Measurements from ENCODE around the gene RASSF4.

The RASSF4 gene

DNA sequence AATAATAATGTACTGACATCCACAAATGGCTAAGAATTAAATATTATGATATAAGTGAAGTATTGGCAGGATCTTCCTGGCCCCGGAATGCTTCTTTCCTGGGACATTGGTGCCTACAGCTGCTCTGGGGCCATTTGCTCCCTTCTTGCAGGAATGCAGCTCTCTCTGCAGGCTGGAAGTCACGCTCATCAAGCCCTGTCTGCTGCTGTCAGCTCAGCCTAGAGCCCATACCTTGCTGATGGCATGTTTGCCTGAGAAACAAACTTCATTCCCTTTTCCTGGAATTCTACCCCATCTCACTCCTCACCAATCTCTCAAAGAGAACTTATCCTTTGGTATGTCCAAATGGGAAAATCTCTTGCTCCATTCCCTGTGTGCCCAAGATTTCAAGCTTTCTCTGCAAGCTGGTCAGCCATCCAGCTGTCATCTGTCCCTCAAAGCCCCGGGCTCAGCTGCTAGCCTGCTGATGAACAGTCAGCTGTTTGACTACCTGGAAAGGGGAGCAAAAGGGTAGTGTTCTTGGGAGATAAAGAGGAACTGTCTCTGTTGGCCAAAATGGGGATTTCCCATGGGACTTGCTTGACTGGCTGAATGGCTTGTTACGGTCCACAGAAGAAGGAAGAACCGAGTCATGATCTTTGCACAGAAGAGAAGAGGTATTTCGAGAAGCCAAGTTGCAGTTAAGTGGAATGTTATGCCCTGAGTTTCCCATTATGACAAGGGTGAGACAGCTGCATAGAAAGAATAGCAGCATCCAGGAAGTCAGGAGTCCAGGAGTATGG is 12.0 kb upstream of the RASSF4 start:
- DNase-seq (ENCODE audit: low read depth in 1 of 2, low spot score in 1 of 2), result no peak

DNA sequence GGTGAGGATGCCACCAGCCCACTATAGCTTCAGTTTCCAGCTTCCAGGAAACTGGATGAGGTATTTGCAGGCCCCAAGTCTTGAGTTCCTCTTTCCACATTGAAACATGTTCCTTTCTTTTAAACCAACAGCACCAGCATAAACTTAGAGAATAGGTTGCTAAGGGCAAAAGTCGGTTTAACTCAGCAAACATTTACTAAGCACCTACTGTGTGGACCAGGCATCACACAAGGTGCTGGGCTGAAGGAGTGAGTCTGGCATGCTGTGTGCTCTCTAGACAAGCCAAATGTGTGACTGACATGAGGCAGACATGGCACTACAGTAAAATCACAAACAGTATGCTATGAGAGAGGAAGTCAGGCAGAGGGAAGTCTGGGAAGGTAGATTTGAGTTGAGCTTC is 11.0 kb upstream of the RASSF4 start:
- DNase-seq (ENCODE audit: low read depth in 1 of 2, low spot score in 1 of 2), result no peak

DNA sequence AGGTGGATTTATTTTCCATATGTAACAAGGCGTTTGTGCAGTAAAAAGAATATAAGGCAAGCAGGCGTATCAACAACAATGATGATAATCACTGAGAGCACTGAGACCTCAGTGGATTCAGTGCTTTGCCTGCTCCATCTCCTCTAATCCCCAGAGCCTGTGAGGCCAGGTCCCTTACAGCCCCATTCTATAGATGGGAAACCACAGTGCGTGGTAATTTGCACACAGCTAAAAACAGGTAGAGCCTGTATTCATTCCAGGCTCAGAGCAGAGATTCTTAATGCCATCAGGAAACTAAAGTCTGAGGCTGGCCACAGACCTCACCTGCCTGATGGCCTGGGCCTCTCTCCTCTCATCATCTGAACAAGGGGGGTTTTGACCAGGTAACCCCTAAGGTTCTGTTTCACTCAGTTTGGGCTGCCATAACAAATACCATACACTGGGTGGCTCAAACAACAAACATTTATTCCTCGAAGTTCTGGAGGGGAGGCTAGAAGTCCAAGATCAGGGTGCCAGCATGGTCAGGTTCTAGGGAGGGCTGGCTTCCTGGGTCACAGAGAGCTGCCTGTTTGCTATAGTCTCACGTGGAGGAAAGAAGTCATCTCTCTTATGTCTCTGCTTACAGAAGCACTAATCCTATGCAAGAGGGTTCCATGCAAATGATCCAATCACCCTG is 10.3 kb upstream of the RASSF4 start:
- no peak for DNase-seq (ENCODE audit: low read depth in 1 of 2, low spot score in 1 of 2)

DNA sequence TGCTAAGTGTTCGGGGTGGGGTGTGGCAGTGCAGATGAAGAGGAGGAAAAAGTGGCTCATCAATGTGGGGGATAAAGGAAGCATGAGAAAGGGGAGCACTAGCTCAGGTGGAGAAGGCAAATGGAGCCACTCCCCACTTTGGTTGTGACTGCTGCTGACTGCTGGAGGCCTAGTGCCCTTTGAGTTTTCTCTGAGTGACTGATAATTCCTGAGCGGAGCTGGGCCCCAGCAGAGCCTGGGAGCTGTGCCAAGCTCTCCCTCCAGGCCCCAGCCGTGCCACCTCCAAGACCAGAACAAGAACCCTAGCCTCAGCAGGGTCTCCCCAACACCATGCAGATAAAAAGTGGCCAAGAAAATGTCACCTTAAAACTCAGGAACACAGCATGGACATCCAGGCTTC is 9.7 kb upstream of the RASSF4 start:
- no peak for DNase-seq (ENCODE audit: low read depth in 1 of 2, low spot score in 1 of 2)

DNA sequence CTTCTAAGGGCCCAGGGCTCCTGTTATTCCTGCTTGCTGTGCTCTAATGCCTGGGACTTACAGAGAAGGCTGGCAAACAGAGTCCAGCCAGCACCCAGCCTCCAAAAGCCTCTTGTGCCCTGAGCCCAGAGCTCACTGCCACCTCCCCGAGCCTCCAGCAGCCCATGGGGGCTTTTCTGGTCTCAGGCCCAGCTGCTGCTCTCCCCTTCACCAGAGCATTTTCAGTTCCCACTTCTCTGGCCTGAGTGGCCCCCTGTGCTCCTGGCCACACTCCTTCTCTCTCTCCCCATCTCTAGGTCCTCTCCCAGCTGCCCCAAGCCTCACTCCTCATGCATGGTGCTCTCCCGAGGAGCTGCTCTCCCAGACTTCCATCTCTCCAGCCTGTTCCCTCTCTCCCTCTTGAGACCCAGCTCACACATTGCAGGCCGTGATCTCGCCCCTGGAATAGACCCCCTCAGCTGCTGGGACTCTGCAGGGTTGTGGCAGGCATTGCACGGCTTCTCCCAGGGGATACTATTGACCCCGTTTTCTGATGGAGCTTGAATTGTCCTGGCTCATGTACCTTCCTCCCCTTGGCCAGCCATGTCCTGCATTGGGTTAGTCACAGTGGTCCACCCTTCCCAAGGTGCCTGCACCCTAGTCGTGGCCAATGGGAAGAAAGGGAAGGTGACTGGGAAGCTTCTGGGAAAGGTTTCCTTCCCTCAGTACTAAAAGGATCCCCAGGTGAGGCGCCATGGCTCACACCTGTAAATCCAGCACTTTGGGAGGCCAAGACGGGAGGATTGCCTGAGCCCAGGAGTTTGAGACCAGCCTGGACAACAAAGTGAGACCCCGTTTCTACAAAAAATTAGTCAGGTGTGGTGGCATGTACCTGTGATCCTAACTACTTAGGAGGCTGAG is 9.0 kb upstream of the RASSF4 start:
- DNase-seq (ENCODE audit: low read depth in 1 of 2, low spot score in 1 of 2), result no peak

DNA sequence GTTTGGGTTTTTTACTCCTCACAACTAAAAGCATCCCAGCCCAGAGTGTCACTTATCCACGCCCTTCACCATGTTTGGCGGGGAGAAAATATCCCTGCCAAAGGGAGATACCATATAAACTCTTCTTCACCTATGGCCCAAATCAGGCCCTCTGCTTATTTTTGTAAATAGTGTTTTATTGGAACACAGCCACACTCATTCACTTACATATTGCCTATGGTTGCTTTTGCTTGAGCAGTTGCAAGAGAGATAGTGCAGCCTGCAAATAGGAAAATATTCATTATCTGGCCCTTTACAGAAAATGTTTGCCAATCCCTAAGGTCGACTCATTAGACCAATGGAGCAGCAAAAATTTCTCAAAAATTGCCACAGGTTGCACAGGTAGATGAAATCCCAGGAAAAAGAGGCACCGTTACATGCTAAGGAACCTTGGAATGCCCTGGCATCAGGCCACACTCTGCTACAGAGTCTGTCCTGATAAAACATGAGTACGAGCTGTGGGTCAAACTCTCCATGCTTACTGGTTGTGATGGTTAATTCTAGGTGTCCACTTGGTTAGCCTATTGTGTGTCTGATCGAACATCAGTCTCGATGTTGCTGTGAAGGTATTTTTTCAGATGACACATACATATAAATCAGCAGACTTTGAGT is 7.9 kb upstream of the RASSF4 start:
- no peak for DNase-seq (ENCODE audit: low read depth in 1 of 2, low spot score in 1 of 2)

DNA sequence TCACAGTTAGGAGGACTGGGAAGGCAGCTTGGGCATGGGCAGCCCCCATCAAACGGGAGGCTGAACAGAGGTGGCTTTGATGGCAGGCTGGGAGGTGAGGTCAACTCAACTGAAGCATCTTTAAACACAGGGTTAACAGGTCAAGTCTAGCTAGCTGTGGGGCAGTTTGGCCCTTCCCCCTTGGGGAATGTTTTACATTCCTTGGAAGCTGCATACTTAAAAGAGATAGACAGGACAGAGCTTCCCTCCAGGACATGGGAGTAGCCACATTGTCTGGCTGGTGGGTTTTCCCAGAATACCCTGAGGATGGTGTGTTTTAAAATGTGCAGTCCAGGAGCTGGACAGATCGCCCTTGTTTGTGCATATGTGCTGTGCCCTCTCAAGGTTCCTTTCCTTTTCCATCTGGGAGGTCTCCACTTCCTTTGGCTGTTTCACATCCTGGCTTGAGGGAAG is 6.8 kb upstream of the RASSF4 start:
- DNase-seq (ENCODE audit: low read depth in 1 of 2, low spot score in 1 of 2), result no peak

DNA sequence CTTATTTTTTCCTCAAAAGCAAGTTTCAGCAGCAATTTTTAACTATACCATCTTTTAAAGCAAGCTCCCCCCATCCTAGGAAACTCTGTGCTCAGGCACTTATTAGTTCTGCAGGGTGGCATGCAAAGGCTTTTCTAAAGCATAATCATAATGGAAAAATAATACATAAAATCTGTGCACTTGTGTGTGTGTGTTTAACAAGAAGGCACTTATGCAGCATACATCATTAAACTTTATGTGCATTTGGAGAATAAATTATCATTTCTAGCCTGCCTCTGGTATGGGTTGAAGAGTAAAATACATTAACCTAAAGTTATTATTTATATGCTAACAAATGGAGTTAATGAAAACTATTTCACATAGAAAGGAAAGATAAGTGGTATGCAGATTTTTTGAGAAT is 5.6 kb upstream of the RASSF4 start:
- no peak for DNase-seq (ENCODE audit: low read depth in 1 of 2, low spot score in 1 of 2)

DNA sequence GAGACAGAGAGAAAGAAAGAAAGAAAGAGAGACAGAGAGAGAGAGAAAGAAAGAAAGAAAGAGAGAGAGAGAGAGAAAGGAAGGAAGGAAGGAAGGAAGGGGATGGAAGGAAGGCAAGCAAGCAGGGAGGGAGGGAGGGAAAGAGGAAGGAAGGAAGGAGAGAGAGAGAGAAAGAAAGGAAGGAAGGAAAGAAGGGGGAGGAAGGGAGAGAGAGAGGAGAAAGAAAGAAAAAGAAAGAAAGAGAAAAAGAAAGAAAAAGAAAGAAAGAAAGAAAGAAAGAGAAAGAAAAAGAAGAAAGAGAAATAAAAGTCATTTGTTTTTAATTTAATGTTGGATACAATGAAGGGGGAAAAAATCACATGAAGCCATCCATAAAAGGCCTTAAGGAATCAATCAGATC is 4.6 kb upstream of the RASSF4 start:
- DNase-seq (ENCODE audit: low read depth in 1 of 2, low spot score in 1 of 2), result no peak

DNA sequence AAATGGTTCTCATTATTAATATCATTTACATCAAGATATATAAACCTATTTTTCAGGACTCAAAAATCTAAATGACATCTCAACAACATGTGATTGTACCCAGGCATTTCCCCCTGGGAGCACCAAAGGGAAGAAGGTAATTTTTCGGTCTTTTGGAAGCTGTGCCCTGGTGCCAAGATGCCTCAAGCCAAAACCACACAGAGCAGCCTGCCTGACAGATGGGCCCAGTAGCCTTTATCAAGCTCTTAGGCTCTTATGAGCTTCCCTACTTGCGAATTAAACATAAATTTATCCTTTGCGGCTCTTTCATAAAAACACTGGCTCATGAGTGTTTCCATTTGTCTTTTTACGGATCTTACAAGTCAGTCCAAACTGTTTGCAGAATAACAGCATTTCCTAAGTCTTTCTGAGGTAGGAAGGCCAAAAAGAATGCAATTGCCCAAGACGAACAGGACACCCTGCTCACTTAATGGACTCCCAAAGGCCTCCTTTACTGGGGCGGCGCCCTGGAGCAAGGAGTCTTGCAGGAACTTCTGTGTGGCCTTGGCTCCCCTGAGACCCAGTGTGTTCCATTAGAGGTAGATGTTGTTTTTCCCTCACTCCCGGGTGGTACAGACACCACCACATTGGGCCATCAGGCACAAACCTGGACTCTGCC is 4.1 kb upstream of the RASSF4 start:
- DNase-seq (ENCODE audit: low read depth in 1 of 2, low spot score in 1 of 2), result no peak

DNA sequence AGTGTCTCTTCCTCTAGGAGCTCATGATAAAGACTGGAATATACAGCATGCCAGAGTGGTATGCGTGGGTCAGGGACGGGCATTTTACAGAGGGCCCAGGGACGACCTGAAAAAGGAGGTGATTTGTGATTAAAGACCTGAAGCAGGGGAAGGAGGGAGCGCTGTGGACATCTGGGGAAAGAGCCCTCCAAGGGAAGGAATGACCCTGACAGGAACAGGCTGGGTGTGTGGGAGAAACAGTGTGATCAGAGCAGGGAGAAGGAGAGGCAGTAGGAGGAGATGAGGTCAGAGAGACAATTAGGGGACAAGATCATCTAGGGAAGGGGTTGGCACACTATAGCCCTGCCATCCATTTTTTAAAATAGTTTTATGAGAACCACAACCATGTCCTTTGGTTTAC is 3.4 kb upstream of the RASSF4 start:
- DNase-seq (ENCODE audit: low read depth in 1 of 2, low spot score in 1 of 2), result no peak

DNA sequence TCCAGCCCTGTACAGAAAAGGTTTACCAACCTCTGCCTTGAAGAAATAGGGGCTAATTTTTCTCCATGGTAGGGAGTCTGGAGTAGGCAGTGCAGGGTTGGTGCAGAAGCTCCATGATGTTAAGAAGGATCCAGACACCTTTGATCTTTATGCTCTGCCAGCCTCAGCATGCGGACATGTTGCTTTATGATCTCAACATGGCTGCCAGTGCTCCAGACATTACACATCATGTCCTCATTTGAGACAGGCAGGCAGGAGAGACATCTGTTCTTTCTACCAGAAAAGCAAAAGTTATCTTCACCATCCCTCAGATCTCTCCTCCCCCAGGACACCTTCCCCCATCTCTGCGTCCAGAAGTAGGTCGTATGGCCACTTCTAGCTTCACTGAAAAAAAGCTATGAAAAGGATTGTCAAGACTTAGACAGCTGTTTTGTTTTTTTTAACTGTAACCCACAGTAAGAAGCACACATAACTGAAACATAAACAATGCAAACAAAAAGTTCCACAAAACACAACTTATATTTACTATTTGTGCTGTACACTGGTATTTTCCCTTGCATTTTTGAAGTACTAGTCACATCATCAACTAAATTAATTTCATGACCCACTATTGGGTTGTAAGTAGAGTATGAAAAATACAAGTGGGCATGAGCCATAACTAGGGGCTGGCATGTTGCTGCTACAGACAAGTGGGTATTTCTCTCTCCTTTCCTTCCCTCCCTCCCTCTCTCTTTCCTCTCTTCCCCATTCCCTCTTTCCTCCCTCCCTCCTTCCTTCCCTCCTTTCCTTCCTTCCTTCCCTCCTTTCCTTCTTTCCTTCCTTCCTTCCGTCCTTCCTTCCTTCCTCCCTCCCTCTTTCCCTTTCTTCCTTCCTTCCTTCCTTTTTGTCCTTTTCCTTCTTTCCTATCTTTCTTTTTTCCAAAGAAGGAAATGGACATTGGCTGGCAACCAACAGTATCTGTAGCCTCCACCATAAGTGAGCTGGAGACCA is 2.6 kb upstream of the RASSF4 start:
- DNase-seq (ENCODE audit: low read depth in 1 of 2, low spot score in 1 of 2), result no peak

DNA sequence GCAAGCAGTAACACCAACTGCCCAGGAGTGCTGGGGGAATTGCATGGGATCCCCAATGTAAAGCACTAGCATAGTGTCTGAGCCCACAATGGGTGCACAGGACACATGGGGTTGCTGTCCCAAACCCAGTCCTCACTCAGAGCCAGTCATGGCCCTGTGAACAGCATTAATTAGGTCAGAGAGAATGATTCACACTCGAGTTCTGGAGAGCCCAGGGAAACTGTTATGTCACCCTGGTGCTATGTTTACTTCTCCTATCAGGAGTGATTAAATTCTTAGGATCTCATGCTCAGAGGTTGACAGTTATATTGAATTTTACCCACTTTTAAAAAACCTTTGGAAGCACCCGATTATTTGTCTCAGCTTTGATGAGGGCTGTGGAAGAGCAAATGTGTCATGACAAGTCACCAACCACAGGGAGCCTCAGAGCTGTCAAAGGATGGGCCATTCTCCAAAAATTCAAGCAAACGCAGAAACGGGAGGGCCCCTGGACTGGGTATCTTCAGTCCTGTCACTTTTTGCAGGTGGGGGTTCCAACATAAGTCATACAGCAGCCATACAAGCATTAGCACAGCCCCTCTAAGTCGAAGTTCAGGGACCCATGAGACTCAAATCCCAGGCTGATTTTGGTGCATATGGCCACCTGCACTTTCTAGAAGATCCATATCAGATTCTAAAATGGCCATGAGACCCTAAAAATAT is 1.3 kb upstream of the RASSF4 start:
- no peak for DNase-seq (ENCODE audit: low read depth in 1 of 2, low spot score in 1 of 2)

DNA sequence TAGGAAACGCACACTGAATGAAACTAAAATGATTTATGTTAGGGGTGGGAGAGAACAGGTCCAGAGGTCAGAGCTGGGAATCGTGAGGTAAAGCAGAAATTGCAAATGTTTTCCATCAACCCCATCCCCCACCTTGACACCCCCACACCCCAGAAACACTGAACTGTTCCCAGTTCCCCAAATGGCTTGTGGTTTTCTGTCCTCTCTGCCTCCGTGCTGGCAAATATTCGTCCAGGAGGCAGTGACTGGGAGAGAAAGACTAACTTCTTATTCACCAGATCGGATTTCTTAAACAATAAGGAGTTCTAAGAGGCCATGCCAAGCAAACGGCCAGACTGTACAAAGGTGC is 730 bp upstream of the RASSF4 start:
- no peak for DNase-seq (ENCODE audit: low read depth in 1 of 2, low spot score in 1 of 2)

DNA sequence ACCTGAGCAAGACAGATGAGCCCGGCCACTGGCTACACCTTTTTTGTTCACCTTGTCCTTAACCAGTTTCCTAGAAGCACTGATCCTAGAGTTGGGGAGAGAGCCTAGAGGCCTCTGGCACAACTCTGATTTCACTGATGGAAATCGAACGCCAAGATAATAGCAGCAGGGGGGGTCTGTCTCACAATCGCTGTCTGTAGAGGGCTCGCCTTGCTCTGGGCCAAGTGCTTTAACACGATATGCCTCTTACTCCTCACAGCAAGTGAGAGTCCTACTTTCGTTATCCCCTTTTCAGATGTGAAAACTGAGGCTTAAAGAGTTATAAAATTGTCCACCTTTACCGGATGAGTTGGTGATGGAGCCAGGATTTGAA is 472 bp downstream of the RASSF4 start:
- no peak for DNase-seq (ENCODE audit: low read depth in 1 of 2, low spot score in 1 of 2)

DNA sequence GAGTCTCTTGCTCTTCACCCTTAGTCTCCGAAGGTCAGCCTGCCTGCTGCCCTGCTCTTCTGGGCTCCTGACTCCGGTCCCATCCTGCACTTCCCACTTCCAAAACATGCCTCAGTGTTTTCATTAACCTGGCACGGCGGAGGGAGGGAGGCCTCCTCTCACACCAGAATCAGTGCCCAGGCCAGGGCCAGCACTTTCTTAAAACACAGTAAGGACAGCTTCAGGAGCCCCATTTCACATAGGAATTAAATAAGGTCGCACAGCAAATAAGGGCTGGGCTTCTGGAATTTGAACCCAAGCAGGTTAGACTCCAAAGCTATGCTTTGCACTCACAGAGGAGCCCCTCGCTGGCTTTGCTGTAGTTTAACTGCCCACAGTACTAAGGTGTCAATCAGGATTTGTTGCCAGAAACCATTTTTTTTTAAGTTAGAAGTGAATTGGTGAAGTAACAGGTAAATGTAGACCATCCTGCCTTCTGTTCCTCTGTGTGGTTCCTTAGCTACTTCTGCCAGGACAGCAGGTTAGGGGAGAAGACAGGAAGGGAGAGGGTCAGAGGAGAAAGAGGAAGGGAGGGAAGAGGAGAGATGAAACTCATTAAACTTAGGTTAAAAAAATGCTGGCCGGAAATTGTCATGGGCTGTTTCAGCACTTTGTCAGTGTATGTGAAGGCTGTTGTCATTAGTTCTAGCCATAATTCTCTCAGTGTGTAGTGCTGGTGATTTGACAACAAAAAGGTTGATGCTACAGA is 1.1 kb downstream of the RASSF4 start:
- no peak for DNase-seq (ENCODE audit: low read depth in 1 of 2, low spot score in 1 of 2)

DNA sequence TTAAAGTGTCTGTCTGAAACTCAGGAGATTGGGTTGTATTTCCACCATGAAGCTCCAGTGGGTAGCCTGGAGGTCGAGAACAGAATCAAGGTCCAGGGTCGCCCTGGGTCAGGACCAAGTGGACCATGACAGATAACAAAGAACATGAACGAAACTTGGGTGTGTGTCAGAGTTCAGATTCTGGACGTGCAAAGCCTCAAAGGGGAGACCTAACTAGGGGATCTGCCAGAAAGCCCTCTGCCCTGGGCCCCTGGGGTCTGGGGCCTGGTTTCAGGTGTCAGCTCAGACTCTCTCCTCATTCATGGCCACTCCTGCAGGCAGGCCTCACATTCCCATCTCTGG is 1.6 kb downstream of the RASSF4 start:
- no peak for DNase-seq (ENCODE audit: low read depth in 1 of 2, low spot score in 1 of 2)

DNA sequence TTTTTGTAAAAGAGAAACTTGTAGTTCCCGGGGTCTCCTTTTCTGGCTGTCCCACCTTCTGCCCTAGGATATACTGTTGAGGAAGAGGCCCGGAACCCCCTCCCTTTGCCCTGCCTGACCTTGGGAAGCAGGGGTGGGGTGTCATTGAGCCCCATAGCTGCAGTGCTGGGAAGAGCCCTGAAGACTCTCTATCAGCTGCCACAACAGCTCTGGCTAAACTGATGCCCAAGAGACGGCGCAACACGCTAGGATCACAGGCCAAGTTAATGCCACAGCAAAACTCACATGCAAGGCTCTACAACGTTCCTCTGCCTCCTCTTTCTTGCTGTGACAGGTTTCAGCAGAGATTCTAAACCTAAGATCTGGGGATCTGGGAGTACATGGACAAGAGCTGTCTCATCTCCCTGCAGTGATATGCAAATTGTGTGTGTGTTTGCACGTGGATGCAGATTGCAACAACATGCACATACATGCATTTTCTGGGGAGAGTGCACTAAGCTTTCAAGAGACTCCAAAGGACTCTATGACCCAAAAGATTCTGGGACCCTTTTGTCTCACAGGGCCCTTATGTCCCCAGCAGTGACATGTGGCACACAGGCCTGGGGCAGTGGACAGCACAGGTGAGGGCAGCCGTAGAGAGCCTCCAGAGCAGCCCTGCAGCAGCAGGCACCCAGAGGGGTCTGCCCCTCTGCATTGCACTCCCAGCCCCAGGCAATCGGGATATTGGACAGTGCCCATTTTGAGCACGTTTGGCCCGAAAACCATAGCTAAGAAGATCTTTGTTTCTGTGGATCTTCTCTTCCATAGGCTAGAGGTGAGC is 2.5 kb downstream of the RASSF4 start:
- no peak for DNase-seq (ENCODE audit: low read depth in 1 of 2, low spot score in 1 of 2)

Data from activated CD4-positive, alpha-beta T cell treated with anti-CD3 and anti-CD28 coated beads, Interleukin-2, amount 50 U/mL, for 24 hours (primary cell).